22Rv1 (cell line): ENCODE data around the gene UCN2.

Source experiments
- CTCF ChIP-seq: fragments of 450-650 bp; IDR thresholded peaks from 2 replicates; pipeline ENCODE4 v1.5.1; 2017; ENCODE audit warnings: mild to moderate bottlenecking
- ZFX ChIP-seq: fragments of 450-650 bp; IDR thresholded peaks from 2 replicates; pipeline ENCODE4 v1.6.1; 2017; ENCODE audit warnings: antibody characterized with exemption, borderline replicate concordance

GRCh38 chr3:48599509-48600285 lies 36.1 kb upstream of the UCN2 start:
- no peak for TF ChIP-seq CTCF
- no peak for TF ChIP-seq ZFX
